ENCODE measurements around the gene MS4A4E. TPM values are rescaled to one million over a fixed set of nuclear protein-coding genes. Genes with fewer than 3 reads are reported as not detected.

Gene MS4A4E
- total RNA-seq, 1 donor from 2014 or later: not detected

GRCh38 chr11:60281485-60281884 is 38.5 kb upstream of the MS4A4E start:
- ChIA-PET POLR2A (no interaction called here), CTCF (no interaction called here)
- Mint-ChIP-seq H3K27ac (no peak overlapping the region), H3K4me3 (no peak overlapping the region), H3K27me3 (no peaks in the 10 kb centered on the region), H3K9me3 (peaks cover 2% of the 10 kb centered on the region), H3K4me1 (peaks cover 24% of the 10 kb centered on the region), H3K36me3 (ENCODE audit: low read depth) (no peaks in the 10 kb centered on the region)
- intact Hi-C loops (cut with micrococcal nuclease): no loop called here
- no peak for DNase-seq
- no peak for TF ChIP-seq CTCF (IDR thresholded peaks at IDR 0.05)
- no peak for ATAC-seq (ENCODE audit: low read depth)

- H3K4me1 Mint-ChIP-seq: peaks cover 24% of the 10 kb centered on the region
- intact Hi-C loops (cut with micrococcal nuclease): no loop called here
- TF ChIP-seq CTCF (IDR thresholded peaks at IDR 0.05): no peak
- H3K9me3 Mint-ChIP-seq: peaks cover 2% of the 10 kb centered on the region
- H3K27ac Mint-ChIP-seq: peak within 1 kb of the TSS; percentile 78
- H3K36me3 Mint-ChIP-seq (ENCODE audit: low read depth): no peaks in the 10 kb centered on the region
- DNase-seq: no peak
- H3K4me3 Mint-ChIP-seq: peak within 1 kb of the TSS; percentile 42
- ChIA-PET POLR2A (no interaction called here), CTCF (interaction anchor here (0.8 to 1.1 kb wide), 4 partner anchors 11 to 27 kb away, joined by 3 to 6 read pairs (median 4); no protein-coding TSS in a partner anchor)
- no peaks in the 10 kb centered on the region for H3K27me3 Mint-ChIP-seq
- ATAC-seq (ENCODE audit: low read depth): peak; percentile 99
Measured at GRCh38 chr11:60280412-60280811, 37.5 kb upstream of the MS4A4E start, which contains the start of gene MS4A4A. MS4A4A (plus strand) TSS chr11:60280666; CDS start chr11:60280676, 10 bp downstream.

GRCh38 chr11:60274416-60274815 is 31.5 kb upstream of the MS4A4E start:
- no peak overlapping the region for H3K27ac Mint-ChIP-seq
- no peak for ATAC-seq (ENCODE audit: low read depth)
- CTCF ChIA-PET: interaction anchor here (0.9 to 1.9 kb wide), 2 partner anchors 9 to 359 kb away, joined by 3 to 8 read pairs; no protein-coding TSS in a partner anchor
- POLR2A ChIA-PET: no interaction called here
- peaks cover 11% of the 10 kb centered on the region for H3K4me1 Mint-ChIP-seq
- peaks cover 2% of the 10 kb centered on the region for H3K9me3 Mint-ChIP-seq
- DNase-seq: no peak
- no peaks in the 10 kb centered on the region for H3K27me3 Mint-ChIP-seq
- no peak for TF ChIP-seq CTCF (IDR thresholded peaks at IDR 0.05)
- H3K4me3 Mint-ChIP-seq: no peak overlapping the region
- intact Hi-C loops (cut with micrococcal nuclease): no loop called here
- H3K36me3 Mint-ChIP-seq (ENCODE audit: low read depth): no peaks in the 10 kb centered on the region

- POLR2A ChIA-PET: interaction anchor here (0.6 to 1.7 kb wide), 6 partner anchors 42 to 192 kb away, joined by 3 to 9 read pairs (median 3); partner anchors contain the start of gene MS4A1
- no peaks in the 10 kb centered on the region for H3K27me3 Mint-ChIP-seq
- H3K9me3 Mint-ChIP-seq: no peaks in the 10 kb centered on the region
- DNase-seq (no peak), ATAC-seq (ENCODE audit: low read depth) (peak; percentile 76)
- H3K36me3 Mint-ChIP-seq (ENCODE audit: low read depth): no peaks in the 10 kb centered on the region
- H3K4me3 Mint-ChIP-seq: no peak overlapping the region
- intact Hi-C loops (cut with micrococcal nuclease): loop anchor here (1.0 to 10.0 kb wide), 8 partner anchors 47 to 629 kb away; partner anchors contain the start of gene MS4A15
- peak; percentile 65 for TF ChIP-seq CTCF (IDR thresholded peaks at IDR 0.05)
- no peak overlapping the region for H3K27ac Mint-ChIP-seq
- H3K4me1 Mint-ChIP-seq: peaks cover 11% of the 10 kb centered on the region
- CTCF ChIA-PET: interaction anchor here (0.6 to 3.7 kb wide), 47 partner anchors 7 to 705 kb away, joined by 3 to 125 read pairs (median 4); partner anchors contain the start of gene MS4A4A
Measured at GRCh38 chr11:60265373-60266214, 22.7 kb upstream of the MS4A4E start.

GRCh38 chr11:60264644-60265043 is 21.7 kb upstream of the MS4A4E start:
- ATAC-seq (ENCODE audit: low read depth): no peak
- Mint-ChIP-seq H3K4me1 (peaks cover 11% of the 10 kb centered on the region), H3K9me3 (no peaks in the 10 kb centered on the region), H3K27me3 (no peaks in the 10 kb centered on the region), H3K27ac (no peak overlapping the region), H3K36me3 (ENCODE audit: low read depth) (no peaks in the 10 kb centered on the region), H3K4me3 (no peak overlapping the region)
- POLR2A ChIA-PET: interaction anchor here (1.2 to 1.7 kb wide), 3 partner anchors 43 to 193 kb away, joined by 3 to 9 read pairs (median 3); partner anchors contain the start of gene MS4A1
- CTCF ChIA-PET: interaction anchor here (0.6 to 3.7 kb wide), 30 partner anchors 8 to 635 kb away, joined by 3 to 125 read pairs (median 4); partner anchors contain the start of gene MS4A4A
- no peak for DNase-seq
- intact Hi-C loops (cut with micrococcal nuclease): loop anchor here (1.0 to 10.0 kb wide), 8 partner anchors 48 to 630 kb away; partner anchors contain the start of gene MS4A15
- no peak for TF ChIP-seq CTCF (IDR thresholded peaks at IDR 0.05)

Measured in activated B cell treated with CpG ODN at 0.5 μM for 24 hours (primary cell).